Esophagus muscularis mucosa (tissue), 4 donors: Measurements from ENCODE around the gene BICC1.

Source experiments
- EP300 ChIP-seq: sonication (generic); formaldehyde crosslinking; IDR thresholded peaks from one replicate; pipeline ENCODE4 v1.6.1; 2017; ENCODE audit warnings: antibody characterized with exemption
- POLR2A ChIP-seq: fragments of 450-650 bp; IDR thresholded peaks from one replicate; pipeline ENCODE4 v1.6.1; 2017; ENCODE audit warnings: antibody characterized with exemption, moderate library complexity, mild to moderate bottlenecking, low read depth
- POLR2AphosphoS5 ChIP-seq, 2 donors: sonication (generic); formaldehyde crosslinking; IDR thresholded peaks; one replicate each; pipeline ENCODE4 v1.6.1; 2017; ENCODE audit warnings: antibody characterized with exemption in 2 of 2
- TF ChIP-seq, protein P1 (sequence below), 3 experiments: fragments of 200-600 bp in 2 of 3; fragments of 450-650 bp in 1 of 3; sonication (generic) in 2 of 3; IDR thresholded peaks; one replicate each; pipeline ENCODE4 v1.5.1; 2017 to 2019; ENCODE audit warnings: antibody characterized with exemption in 3 of 3, mild to moderate bottlenecking in 2 of 3, moderate library complexity in 1 of 3

DNA sequence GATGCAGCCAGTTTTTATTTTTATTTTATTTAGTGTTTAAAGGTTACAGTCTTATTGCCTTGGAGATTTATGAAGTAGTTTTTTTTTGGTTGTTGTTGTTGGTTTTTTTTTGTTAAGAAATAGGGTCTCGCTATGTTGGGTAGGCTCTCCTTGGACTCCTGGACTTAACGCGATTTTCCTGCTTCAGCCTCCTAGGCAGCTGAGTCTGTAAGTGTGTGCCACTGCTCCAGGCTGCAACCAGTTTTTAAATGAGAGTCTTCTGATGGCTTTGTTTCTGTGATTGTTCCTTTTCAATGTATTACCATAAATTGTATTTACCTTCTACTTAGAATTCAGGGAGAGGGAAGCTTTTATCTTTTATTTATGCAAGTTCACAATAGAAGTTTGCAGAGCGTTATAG is 62.8 kb downstream of the BICC1 start:
- TF ChIP-seq, protein P1, sequence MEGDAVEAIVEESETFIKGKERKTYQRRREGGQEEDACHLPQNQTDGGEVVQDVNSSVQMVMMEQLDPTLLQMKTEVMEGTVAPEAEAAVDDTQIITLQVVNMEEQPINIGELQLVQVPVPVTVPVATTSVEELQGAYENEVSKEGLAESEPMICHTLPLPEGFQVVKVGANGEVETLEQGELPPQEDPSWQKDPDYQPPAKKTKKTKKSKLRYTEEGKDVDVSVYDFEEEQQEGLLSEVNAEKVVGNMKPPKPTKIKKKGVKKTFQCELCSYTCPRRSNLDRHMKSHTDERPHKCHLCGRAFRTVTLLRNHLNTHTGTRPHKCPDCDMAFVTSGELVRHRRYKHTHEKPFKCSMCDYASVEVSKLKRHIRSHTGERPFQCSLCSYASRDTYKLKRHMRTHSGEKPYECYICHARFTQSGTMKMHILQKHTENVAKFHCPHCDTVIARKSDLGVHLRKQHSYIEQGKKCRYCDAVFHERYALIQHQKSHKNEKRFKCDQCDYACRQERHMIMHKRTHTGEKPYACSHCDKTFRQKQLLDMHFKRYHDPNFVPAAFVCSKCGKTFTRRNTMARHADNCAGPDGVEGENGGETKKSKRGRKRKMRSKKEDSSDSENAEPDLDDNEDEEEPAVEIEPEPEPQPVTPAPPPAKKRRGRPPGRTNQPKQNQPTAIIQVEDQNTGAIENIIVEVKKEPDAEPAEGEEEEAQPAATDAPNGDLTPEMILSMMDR (IDR thresholded peaks at IDR 0.05), result no peak
- TF ChIP-seq POLR2AphosphoS5 (IDR thresholded peaks at IDR 0.05) (no peak), POLR2A (no peak), EP300 (no peak)
